ENCODE data around the gene DLG2. TPM values are rescaled to one million over a fixed set of nuclear protein-coding genes. Genes with fewer than 3 reads are reported as not detected.

Gene DLG2
- total and polyA plus RNA-seq, 3 experiments from 2014 or later, result 0.81 to 1.5 (median 1.3) TPM

DNA sequence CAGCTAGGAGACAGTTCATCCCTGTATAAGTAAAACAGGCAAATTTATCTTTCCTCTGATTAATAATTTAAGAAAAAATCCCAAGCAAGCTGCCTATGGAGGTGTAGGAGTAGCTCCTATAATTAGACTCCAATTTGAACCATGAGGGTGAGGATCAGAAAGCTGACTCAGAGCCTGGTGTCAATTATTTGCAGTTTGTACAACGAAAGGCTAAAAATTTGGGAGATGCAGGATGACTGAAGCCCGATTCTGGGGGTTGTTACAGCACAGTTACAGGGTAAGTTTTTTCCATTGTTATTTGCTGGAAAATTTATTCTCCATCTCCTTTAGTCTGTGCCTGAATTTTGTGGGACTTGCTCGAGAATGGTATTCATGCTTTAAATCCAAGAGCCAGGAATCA is 1981.6 kb downstream of the DLG2 start:
- Histone ChIP-seq H3K4me3 (ENCODE audit: low read length) (no peak overlapping the region), H3K27ac (ENCODE audit: low read depth, low read length) (no peak overlapping the region), H3K9me3 (ENCODE audit: low read length) (no peaks in the 10 kb centered on the region), H3K36me3 (ENCODE audit: insufficient read depth, low read length) (no peaks in the 10 kb centered on the region), H3K27me3 (ENCODE audit: insufficient read depth, low read length, poor library complexity, severe bottlenecking) (no peaks in the 10 kb centered on the region), H3K4me1 (ENCODE audit: insufficient read depth, low read length) (no peaks in the 10 kb centered on the region)
- POLR2A ChIA-PET, result no interaction called here
- no peak for DNase-seq
- Mint-ChIP-seq H3K4me1 (no peaks in the 10 kb centered on the region), H3K4me3 (no peak overlapping the region), H3K27ac (no peak overlapping the region), H3K9me3 (peaks cover 0 to 2% (median 0%) of the 10 kb centered on the region in 5 donors), H3K36me3 (no peaks in the 10 kb centered on the region), H3K27me3 (peaks cover 2 to 3% of the 10 kb centered on the region in 2 donors)
- CTCF ChIA-PET, result interaction anchor here (1.5 kb wide), 1 partner anchor 16 kb away, joined by 3 read pairs; no protein-coding TSS in a partner anchor

DNA sequence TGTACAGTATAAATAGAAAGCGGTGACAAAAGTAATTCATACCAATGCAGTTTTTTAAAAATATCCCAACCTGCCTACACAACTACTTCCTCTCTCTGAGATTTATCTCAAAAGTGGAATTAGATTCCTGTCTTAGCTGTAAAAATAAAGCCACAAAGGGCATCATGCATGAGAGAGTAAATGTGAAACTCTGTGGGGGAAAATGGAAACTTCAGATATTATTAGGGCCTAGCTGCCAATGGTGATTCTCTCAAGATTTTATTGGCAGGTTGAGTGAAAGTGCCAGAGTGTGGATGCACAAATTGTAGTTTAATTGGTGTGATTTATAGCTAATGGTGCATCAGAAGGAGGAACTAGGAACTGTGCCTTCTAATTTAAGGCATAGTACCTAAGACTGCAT is 1984.0 kb downstream of the DLG2 start:
- Histone ChIP-seq H3K9me3 (ENCODE audit: low read length) (no peaks in the 10 kb centered on the region), H3K4me3 (ENCODE audit: low read length) (no peak overlapping the region), H3K4me1 (ENCODE audit: insufficient read depth, low read length) (no peaks in the 10 kb centered on the region), H3K27me3 (ENCODE audit: insufficient read depth, low read length, poor library complexity, severe bottlenecking) (no peaks in the 10 kb centered on the region), H3K27ac (ENCODE audit: low read depth, low read length) (no peak overlapping the region), H3K36me3 (ENCODE audit: insufficient read depth, low read length) (no peaks in the 10 kb centered on the region)
- Mint-ChIP-seq H3K27ac (no peak overlapping the region), H3K4me3 (no peak overlapping the region), H3K27me3 (peaks cover 3% of the 10 kb centered on the region in 2 donors), H3K9me3 (peaks cover 0 to 2% (median 0%) of the 10 kb centered on the region in 5 donors), H3K36me3 (no peaks in the 10 kb centered on the region), H3K4me1 (no peaks in the 10 kb centered on the region)
- ChIA-PET POLR2A (no interaction called here), CTCF (no interaction called here)
- DNase-seq, result no peak

DNA sequence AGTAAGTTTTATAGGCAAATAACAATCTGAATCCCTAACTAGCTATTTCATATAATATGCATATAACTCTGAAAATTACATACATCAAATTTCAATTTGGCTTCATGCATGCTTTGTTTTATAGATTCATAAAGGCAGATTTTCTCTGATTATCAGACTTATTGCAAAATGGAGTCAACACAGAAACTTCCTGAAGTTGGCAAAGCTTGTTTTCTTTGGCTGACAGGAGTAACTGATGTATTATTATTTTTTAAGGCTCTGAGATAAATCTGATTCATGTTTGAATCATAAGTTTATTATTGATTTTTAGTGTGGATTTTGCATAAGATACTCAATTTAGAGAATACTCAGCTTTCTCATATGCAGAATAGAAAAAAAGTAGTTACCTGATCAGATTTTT is 1984.6 kb downstream of the DLG2 start:
- Mint-ChIP-seq H3K4me1 (no peaks in the 10 kb centered on the region), H3K36me3 (no peaks in the 10 kb centered on the region), H3K27ac (no peak overlapping the region), H3K27me3 (peaks cover 3% of the 10 kb centered on the region in 2 donors), H3K9me3 (peaks cover 0 to 2% (median 0%) of the 10 kb centered on the region in 5 donors), H3K4me3 (no peak overlapping the region)
- Histone ChIP-seq H3K9me3 (ENCODE audit: low read length) (no peaks in the 10 kb centered on the region), H3K27me3 (ENCODE audit: insufficient read depth, low read length, poor library complexity, severe bottlenecking) (no peaks in the 10 kb centered on the region), H3K27ac (ENCODE audit: low read depth, low read length) (no peak overlapping the region), H3K4me3 (ENCODE audit: low read length) (no peak overlapping the region), H3K36me3 (ENCODE audit: insufficient read depth, low read length) (no peaks in the 10 kb centered on the region), H3K4me1 (ENCODE audit: insufficient read depth, low read length) (no peaks in the 10 kb centered on the region)
- DNase-seq, result no peak
- ChIA-PET POLR2A (no interaction called here), CTCF (no interaction called here)

DNA sequence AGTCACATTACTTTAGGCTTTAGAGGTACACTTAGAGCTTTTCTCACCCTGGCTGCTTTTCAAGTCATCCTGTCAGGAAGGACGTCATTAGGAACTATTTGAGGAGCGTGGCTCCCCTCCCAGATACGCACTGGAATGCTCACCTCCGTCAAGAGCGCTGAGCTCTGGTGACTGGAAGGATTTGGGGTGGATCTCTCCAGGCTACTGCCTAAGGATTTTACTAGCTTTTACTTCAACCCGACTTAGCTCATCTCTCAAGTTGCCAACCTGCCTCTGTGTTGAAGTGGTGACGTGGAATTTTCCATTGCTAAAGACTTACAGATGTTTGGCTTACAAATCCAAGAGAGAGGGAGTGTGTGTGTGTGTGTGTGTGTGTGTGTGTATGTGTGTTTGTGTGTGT is 1985.6 kb downstream of the DLG2 start:
- no peaks in the 10 kb centered on the region for H3K4me1 ChIP-seq (ENCODE audit: insufficient read depth, low read length)
- no peaks in the 10 kb centered on the region for H3K9me3 ChIP-seq (ENCODE audit: low read length)
- no peak overlapping the region for H3K27ac ChIP-seq (ENCODE audit: low read depth, low read length)
- H3K27ac Mint-ChIP-seq, result no peak overlapping the region
- no peak overlapping the region for H3K4me3 Mint-ChIP-seq
- ChIA-PET CTCF (no interaction called here), POLR2A (no interaction called here)
- no peaks in the 10 kb centered on the region for H3K36me3 Mint-ChIP-seq
- H3K4me3 ChIP-seq (ENCODE audit: low read length), result no peak overlapping the region
- no peaks in the 10 kb centered on the region for H3K4me1 Mint-ChIP-seq
- no peaks in the 10 kb centered on the region for H3K36me3 ChIP-seq (ENCODE audit: insufficient read depth, low read length)
- no peak for DNase-seq
- no peaks in the 10 kb centered on the region for H3K27me3 ChIP-seq (ENCODE audit: insufficient read depth, low read length, poor library complexity, severe bottlenecking)
- peaks cover 2 to 3% of the 10 kb centered on the region in 2 donors for H3K27me3 Mint-ChIP-seq
- H3K9me3 Mint-ChIP-seq, result peaks cover 0 to 2% (median 0%) of the 10 kb centered on the region in 5 donors

DNA sequence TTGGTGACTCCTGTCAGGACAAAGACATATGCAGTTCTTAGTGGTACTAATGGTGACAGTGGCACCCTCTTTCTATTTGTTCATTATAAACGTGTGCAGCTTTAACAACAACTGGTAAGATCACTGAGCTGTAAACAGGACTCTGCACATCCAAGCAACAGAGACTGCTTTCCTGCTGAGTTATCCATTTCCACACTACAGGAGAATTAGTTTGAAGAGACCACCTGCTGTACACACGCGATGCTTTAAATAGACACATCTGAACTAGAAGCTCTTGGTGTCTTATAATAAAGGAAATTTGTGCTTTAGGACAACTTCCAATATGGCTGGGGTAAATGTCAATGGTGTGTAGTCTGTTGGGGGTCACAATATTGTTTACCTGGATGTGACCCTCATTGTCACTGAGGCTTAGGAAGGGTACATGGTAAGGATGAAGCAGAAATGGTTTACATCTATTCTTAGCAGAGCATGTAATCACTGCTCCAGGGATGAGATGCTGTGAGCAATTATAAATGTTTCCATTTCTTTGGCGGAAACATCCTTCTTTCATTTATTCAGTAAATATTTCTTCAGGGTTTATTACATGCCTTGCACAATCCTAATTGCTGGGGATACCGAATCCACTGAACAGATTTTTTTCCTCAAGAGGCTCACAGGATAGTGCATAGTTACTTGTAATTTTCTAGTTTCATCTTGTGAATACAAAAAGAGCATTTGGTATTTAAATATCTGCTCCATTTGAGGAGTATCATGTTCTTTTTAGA is 1987.0 kb downstream of the DLG2 start:
- no peak overlapping the region for H3K27ac Mint-ChIP-seq
- no peaks in the 10 kb centered on the region for H3K4me1 ChIP-seq (ENCODE audit: insufficient read depth, low read length)
- ChIA-PET CTCF (no interaction called here), POLR2A (no interaction called here)
- H3K9me3 Mint-ChIP-seq, result peaks cover 0 to 2% (median 0%) of the 10 kb centered on the region in 5 donors
- H3K36me3 Mint-ChIP-seq, result no peaks in the 10 kb centered on the region
- no peak overlapping the region for H3K27ac ChIP-seq (ENCODE audit: low read depth, low read length)
- peaks cover 0 to 3% of the 10 kb centered on the region in 2 donors for H3K27me3 Mint-ChIP-seq
- H3K27me3 ChIP-seq (ENCODE audit: insufficient read depth, low read length, poor library complexity, severe bottlenecking), result no peaks in the 10 kb centered on the region
- no peak for DNase-seq
- no peak overlapping the region for H3K4me3 ChIP-seq (ENCODE audit: low read length)
- H3K4me3 Mint-ChIP-seq, result no peak overlapping the region
- no peaks in the 10 kb centered on the region for H3K9me3 ChIP-seq (ENCODE audit: low read length)
- no peaks in the 10 kb centered on the region for H3K36me3 ChIP-seq (ENCODE audit: insufficient read depth, low read length)
- no peaks in the 10 kb centered on the region for H3K4me1 Mint-ChIP-seq

DNA sequence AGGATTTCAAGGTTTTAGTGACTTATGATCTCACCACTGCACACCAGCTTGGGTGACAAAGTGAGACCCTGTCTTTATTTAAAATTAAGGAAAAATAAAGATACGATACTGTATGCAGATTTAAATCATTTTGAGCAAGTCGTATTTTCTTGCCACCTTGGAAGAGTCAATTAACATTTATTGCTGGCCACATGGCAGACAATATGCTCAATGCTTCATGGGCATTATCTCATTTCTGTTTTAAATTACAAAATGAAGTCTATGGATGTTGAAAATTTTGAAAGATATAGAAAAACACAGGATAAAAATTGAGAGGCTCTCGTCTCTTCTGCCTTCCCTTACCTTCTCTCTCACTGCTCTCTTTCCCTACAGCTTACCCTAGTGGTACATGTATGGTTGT is 1992.0 kb downstream of the DLG2 start:
- no peaks in the 10 kb centered on the region for H3K9me3 Mint-ChIP-seq
- no peaks in the 10 kb centered on the region for H3K9me3 ChIP-seq (ENCODE audit: low read length)
- POLR2A ChIA-PET, result no interaction called here
- H3K4me3 ChIP-seq (ENCODE audit: low read length), result no peak overlapping the region
- H3K4me1 Mint-ChIP-seq, result no peaks in the 10 kb centered on the region
- H3K36me3 Mint-ChIP-seq, result no peaks in the 10 kb centered on the region
- H3K27me3 ChIP-seq (ENCODE audit: insufficient read depth, low read length, poor library complexity, severe bottlenecking), result no peaks in the 10 kb centered on the region
- peaks cover 0 to 2% of the 10 kb centered on the region in 2 donors for H3K27me3 Mint-ChIP-seq
- H3K4me1 ChIP-seq (ENCODE audit: insufficient read depth, low read length), result no peaks in the 10 kb centered on the region
- CTCF ChIA-PET, result no interaction called here
- H3K4me3 Mint-ChIP-seq, result no peak overlapping the region
- H3K27ac Mint-ChIP-seq, result no peak overlapping the region
- no peaks in the 10 kb centered on the region for H3K36me3 ChIP-seq (ENCODE audit: insufficient read depth, low read length)
- DNase-seq, result no peak
- H3K27ac ChIP-seq (ENCODE audit: low read depth, low read length), result no peak overlapping the region

DNA sequence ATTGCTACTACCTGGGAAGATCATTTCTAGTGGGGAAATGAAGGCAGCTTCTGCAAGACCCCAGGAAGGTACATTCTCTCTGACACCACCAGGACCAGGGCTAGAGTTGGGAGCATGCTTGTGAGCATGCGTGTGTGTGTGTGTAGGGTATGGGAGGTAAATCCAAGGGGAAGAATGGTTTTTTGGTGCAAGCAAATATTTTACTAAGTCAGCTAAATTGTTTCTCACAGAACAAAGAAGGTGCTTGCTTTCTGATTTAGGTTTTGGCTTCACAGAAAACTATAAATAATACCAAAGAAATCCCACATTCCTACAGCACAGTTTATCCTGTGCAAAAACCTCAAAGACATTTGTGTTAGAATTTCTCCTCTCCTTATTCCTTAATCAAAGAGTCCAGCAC is 1996.9 kb downstream of the DLG2 start:
- Histone ChIP-seq H3K4me1 (ENCODE audit: insufficient read depth, low read length) (no peaks in the 10 kb centered on the region), H3K4me3 (ENCODE audit: low read length) (no peak overlapping the region), H3K27me3 (ENCODE audit: insufficient read depth, low read length, poor library complexity, severe bottlenecking) (no peaks in the 10 kb centered on the region), H3K36me3 (ENCODE audit: insufficient read depth, low read length) (no peaks in the 10 kb centered on the region), H3K27ac (ENCODE audit: low read depth, low read length) (no peak overlapping the region), H3K9me3 (ENCODE audit: low read length) (no peaks in the 10 kb centered on the region)
- peaks cover 0 to 2% (median 0%) of the 10 kb centered on the region in 5 donors for H3K9me3 Mint-ChIP-seq
- no peak for DNase-seq
- no peak overlapping the region for H3K27ac Mint-ChIP-seq
- H3K4me3 Mint-ChIP-seq, result no peak overlapping the region
- H3K27me3 Mint-ChIP-seq, result no peaks in the 10 kb centered on the region
- POLR2A ChIA-PET, result no interaction called here
- no peaks in the 10 kb centered on the region for H3K36me3 Mint-ChIP-seq
- no peaks in the 10 kb centered on the region for H3K4me1 Mint-ChIP-seq
- CTCF ChIA-PET, result no interaction called here

DNA sequence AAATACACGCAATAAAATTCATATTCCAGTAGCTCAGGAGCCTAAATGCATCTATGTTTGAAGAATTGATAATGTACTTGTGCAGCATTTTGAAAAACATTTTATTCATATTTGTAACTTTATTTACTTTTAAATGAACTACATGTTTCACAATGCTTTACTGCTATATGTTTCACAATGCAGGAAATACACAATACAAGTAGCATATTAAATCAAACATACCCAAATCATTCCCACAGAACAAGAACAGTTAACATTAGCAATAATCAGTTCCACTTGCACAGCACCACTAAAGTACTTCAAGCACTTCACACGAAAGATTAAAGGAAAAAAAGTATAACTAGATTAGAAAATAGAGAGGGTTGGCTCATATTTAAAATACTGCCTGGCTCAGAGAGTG is 1997.4 kb downstream of the DLG2 start:
- H3K4me1 ChIP-seq (ENCODE audit: insufficient read depth, low read length), result no peaks in the 10 kb centered on the region
- Mint-ChIP-seq H3K9me3 (peaks cover 0 to 2% (median 0%) of the 10 kb centered on the region in 5 donors), H3K4me1 (no peaks in the 10 kb centered on the region), H3K36me3 (no peaks in the 10 kb centered on the region), H3K27ac (no peak overlapping the region), H3K27me3 (no peaks in the 10 kb centered on the region), H3K4me3 (no peak overlapping the region)
- CTCF ChIA-PET, result no interaction called here
- POLR2A ChIA-PET, result no interaction called here
- no peak overlapping the region for H3K27ac ChIP-seq (ENCODE audit: low read depth, low read length)
- no peaks in the 10 kb centered on the region for H3K36me3 ChIP-seq (ENCODE audit: insufficient read depth, low read length)
- no peak for DNase-seq
- H3K9me3 ChIP-seq (ENCODE audit: low read length), result no peaks in the 10 kb centered on the region
- no peak overlapping the region for H3K4me3 ChIP-seq (ENCODE audit: low read length)
- H3K27me3 ChIP-seq (ENCODE audit: insufficient read depth, low read length, poor library complexity, severe bottlenecking), result no peaks in the 10 kb centered on the region
